ENCODE measurements around the gene AHSA1. TPM values are rescaled to one million over a fixed set of nuclear protein-coding genes. Genes with fewer than 3 reads are reported as not detected.

Gene AHSA1
- total RNA-seq, 4 donors from 2014 or later: 77.8 to 98.7 (median 92.6) TPM

GRCh38 chr14:77503138-77503537 is 45.2 kb downstream of the AHSA1 start:
- 95 to 96% methylated on average over 5 of the region's 5 CpGs for WGBS, 2 donors
- H3K4me3 ChIP-seq (ENCODE audit: low read depth, poor library complexity, severe bottlenecking): no peak overlapping the region
- intact Hi-C loops (cut with DNase I; ENCODE audit: low total_unique reads): no loop called here
- no peak for TF ChIP-seq CTCF (IDR thresholded peaks at IDR 0.05)
- no peak for TF ChIP-seq POLR2A (IDR thresholded peaks at IDR 0.05)
- DNase-seq (ENCODE audit: low spot score in 2 of 2): no peak

- H3K4me3 ChIP-seq (ENCODE audit: low read depth, poor library complexity, severe bottlenecking): no peak overlapping the region
- intact Hi-C loops (cut with DNase I; ENCODE audit: low total_unique reads): no loop called here
- DNase-seq (ENCODE audit: low spot score in 2 of 2): no peak
- TF ChIP-seq POLR2A (IDR thresholded peaks at IDR 0.05) (no peak), CTCF (IDR thresholded peaks at IDR 0.05) (no peak)
- 65 to 69% methylated on average over 4 of the region's 4 CpGs for WGBS, 2 donors
Measured at GRCh38 chr14:77505031-77505430, 47.1 kb downstream of the AHSA1 start.

GRCh38 chr14:77507762-77508161 is 49.9 kb downstream of the AHSA1 start:
- intact Hi-C loops (cut with DNase I; ENCODE audit: low total_unique reads): no loop called here
- 93 to 97% methylated on average over 3 of the region's 3 CpGs for WGBS, 2 donors
- DNase-seq (ENCODE audit: low spot score in 2 of 2): no peak
- H3K4me3 ChIP-seq (ENCODE audit: low read depth, poor library complexity, severe bottlenecking): no peak overlapping the region
- TF ChIP-seq POLR2A (IDR thresholded peaks at IDR 0.05) (no peak), CTCF (IDR thresholded peaks at IDR 0.05) (no peak)

GRCh38 chr14:77508249-77508648 is 50.4 kb downstream of the AHSA1 start:
- intact Hi-C loops (cut with DNase I; ENCODE audit: low total_unique reads): no loop called here
- H3K4me3 ChIP-seq (ENCODE audit: low read depth, poor library complexity, severe bottlenecking): no peak overlapping the region
- no peak for TF ChIP-seq CTCF (IDR thresholded peaks at IDR 0.05)
- 90 to 97% methylated on average over 4 of the region's 4 CpGs for WGBS, 2 donors
- DNase-seq (ENCODE audit: low spot score in 2 of 2): no peak

GRCh38 chr14:77508876-77509275 is 51.0 kb downstream of the AHSA1 start:
- intact Hi-C loops (cut with DNase I; ENCODE audit: low total_unique reads): no loop called here
- TF ChIP-seq POLR2A (IDR thresholded peaks at IDR 0.05) (no peak), CTCF (IDR thresholded peaks at IDR 0.05) (no peak)
- DNase-seq (ENCODE audit: low spot score in 2 of 2): no peak
- no peak overlapping the region for H3K4me3 ChIP-seq (ENCODE audit: low read depth, poor library complexity, severe bottlenecking)
- 95 to 99% methylated on average over 3 of the region's 3 CpGs for WGBS, 2 donors

GRCh38 chr14:77509366-77509765 is 51.5 kb downstream of the AHSA1 start:
- TF ChIP-seq POLR2A (IDR thresholded peaks at IDR 0.05) (no peak), CTCF (IDR thresholded peaks at IDR 0.05) (no peak)
- intact Hi-C loops (cut with DNase I; ENCODE audit: low total_unique reads): no loop called here
- 92 to 93% methylated on average over 4 of the region's 4 CpGs for WGBS, 2 donors
- no peak overlapping the region for H3K4me3 ChIP-seq (ENCODE audit: low read depth, poor library complexity, severe bottlenecking)
- no peak for DNase-seq (ENCODE audit: low spot score in 2 of 2)

All from lower leg skin (tissue), 4 donors.